GM18508 (cell line): Measurements from ENCODE around the gene ALCAM.

Experiments
- ATAC-seq: cut with Tn5 transposase; IDR thresholded peaks from one replicate; pipeline ENCODE4 v1.9.1; 2021; ENCODE audit warnings: moderate number of reproducible peaks; ENCODE audit not compliant: insufficient read depth, unreplicated experiment

Gene ALCAM

DNA sequence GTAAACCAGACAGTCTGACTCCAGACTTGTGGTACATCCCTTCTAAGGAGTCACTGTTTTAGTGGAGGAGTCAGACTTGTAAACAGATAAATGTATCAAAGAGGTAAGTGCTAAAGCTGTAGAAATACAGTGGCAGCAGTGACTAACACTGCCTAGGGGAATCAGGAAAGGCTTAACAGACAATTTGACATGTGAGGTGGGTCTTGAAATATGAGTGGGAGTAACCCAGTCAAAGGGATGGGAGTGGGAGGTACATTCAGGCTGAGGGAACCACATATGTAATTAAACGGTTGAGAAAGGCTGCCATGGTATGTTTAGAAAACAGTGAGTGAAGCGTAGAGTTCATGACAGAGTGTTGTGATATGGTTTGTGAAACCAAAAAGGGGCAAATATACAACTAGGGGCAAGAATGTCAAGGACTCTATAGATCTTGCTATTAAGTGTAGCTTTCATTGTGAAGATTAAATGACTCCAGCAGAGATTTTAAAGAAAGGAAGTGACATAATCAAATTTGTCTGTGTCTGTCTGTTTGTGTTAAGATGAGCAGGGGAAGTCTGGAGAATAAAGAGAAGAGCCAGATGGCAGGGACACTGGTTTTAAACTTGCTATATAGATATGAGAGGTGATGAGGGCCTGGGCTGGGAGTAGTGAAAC, 11.2 kb upstream of the ALCAM start:
- ATAC-seq = no peak

- ATAC-seq = no peak
Observed at GRCh38 chr3:105356396-105356795, 10.3 kb upstream of the ALCAM start.

DNA sequence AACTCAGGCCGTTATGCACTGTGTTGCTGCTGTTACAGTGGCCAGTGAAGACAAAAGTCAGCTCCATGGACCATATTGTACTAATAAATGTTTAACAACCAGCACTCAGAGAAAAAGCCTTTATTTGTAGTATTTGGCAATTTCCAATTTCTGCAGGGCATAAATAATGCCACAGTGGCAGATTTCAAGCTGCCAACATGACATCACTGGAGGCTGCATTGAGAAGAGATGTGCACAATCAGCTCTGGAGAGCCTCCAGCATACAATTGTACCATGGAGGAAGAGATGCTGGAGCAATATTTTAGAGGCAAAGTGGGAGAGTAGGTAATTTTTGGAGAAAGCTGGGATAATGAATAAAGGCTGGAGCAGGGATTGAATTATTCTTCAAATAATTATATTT, 9.7 kb upstream of the ALCAM start:
- no peak for ATAC-seq

- ATAC-seq = no peak
Observed at GRCh38 chr3:105359098-105359762, 7.5 kb upstream of the ALCAM start.

GRCh38 chr3:105360003-105360402, 6.7 kb upstream of the ALCAM start:
- ATAC-seq = no peak

- no peak for ATAC-seq
Observed at GRCh38 chr3:105362021-105362665, 4.6 kb upstream of the ALCAM start.

- ATAC-seq = no peak
Observed at GRCh38 chr3:105364128-105364527, 2.6 kb upstream of the ALCAM start.

DNA sequence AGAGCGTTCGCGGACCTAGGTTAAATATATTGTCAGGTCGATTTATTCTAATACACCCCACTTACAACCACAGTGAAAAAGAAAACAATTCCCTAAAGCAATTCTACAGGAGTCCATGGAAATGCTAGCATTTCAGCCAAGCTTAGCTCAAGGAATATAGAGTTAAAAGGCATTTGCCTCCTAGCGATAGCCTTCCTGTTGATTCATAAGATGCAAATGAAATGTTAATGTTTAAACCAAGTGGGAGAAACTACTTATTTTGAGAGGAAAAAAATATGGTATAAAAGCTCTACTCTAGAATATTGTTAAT, 1.7 kb upstream of the ALCAM start:
- ATAC-seq = no peak

GRCh38 chr3:105365391-105366325, 1.1 kb upstream of the ALCAM start:
- ATAC-seq = no peak

DNA sequence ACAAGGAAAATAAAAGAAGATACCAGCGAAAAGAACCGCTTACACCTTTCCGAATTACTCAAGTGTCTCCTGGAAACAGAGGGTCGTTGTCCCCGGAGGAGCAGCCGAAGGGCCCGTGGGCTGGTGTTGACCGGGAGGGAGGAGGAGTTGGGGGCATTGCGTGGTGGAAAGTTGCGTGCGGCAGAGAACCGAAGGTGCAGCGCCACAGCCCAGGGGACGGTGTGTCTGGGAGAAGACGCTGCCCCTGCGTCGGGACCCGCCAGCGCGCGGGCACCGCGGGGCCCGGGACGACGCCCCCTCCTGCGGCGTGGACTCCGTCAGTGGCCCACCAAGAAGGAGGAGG, 325 bp downstream of the ALCAM start:
- ATAC-seq = no peak

GRCh38 chr3:105367406-105368213, 901 bp downstream of the ALCAM start:
- peak; percentile 23 for ATAC-seq

- peak; percentile 19 for ATAC-seq
Observed at GRCh38 chr3:105368566-105369499, 2.1 kb downstream of the ALCAM start.

DNA sequence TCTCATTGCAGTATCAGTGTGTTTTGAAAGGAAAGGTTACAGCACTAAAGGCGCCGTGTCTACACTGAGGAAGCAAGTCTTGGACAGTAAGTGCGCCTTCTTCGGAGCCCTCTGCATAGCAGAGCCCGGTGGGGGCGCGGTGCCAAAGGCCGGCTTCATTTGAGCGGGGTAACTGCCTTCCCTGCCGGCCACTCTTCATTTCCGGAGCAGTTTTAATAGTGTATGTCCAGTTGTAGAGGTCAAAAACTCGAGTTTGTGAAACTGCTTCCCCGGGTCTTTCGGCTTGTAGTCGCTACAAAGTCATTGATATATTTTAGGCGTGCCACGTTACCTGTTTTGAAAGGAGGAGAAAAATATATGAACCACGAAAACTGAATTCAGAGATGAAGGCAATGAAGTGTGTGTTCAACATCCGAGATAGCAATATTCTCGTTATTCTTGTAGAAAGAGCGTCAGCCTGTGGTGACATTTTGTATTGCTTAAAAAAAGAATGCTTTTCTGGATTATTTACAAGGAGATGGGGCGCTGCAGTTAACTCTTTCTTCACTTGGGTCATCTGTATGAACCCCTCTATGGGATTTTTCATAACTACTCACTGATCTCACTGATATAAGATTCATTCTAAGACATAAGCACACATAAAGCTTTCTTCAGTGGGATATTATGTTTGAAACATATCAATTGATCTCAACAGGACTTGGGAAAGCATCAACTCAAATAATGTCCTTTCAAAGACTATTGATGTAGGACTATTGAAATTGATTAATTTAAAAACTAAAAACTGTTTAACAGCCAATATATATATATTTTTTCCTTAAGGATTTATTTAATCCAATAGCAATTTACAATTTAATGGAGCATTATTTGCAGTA, 3.0 kb downstream of the ALCAM start:
- peak; percentile 10 for ATAC-seq

DNA sequence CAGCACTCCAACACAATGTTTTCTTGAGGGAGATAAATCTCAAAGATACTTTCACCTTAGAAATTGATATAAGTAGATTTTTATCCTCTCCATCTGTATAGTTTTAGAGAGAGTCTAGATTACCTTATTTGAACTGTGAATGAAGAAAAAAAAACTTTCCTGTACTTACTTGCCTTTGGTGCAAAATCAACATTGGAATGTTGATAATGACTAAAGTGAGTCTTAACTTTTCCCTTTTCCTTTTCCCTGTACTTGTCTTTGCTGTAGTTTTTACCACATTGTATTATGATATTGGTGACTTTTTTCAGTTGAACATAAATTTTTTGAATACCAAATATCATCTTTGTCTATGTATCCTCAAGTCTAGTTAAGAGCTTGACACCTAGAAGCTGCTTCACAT, 6.7 kb downstream of the ALCAM start:
- ATAC-seq = no peak

DNA sequence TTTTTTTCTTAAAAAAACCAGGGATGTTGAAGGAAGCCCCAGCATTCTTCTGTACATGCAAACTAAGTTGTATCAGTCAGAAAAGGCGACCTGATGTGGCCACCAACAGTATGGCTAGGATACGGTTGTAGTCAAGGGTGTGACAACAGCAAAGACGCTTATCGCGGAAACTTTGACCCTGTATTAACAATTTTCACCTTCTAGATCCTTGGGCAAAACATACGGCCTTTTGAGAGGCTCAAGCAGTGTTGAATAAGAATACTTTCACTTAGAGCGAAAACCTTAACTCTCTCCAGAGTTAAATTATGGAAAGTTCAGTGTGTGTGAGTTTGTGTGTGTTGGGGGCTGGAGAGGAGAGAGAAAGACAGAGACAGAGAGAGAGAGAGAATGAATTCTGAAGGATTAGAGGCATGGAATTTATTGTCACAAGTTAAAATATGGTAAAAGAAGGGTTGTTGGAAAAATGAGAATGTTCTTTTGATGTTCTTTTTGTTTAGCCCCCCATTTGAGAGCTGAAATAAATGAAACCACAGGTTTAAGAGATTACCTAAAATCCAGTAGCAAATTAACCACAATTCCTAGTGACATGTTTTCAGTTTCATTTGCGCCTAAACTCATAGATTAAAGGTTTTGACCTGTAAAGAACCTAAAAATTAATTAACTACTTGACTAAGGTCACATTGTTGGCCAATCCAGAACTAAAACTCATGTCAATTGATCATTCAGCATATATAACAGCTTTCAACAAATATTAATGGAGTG, 9.2 kb downstream of the ALCAM start:
- no peak for ATAC-seq

DNA sequence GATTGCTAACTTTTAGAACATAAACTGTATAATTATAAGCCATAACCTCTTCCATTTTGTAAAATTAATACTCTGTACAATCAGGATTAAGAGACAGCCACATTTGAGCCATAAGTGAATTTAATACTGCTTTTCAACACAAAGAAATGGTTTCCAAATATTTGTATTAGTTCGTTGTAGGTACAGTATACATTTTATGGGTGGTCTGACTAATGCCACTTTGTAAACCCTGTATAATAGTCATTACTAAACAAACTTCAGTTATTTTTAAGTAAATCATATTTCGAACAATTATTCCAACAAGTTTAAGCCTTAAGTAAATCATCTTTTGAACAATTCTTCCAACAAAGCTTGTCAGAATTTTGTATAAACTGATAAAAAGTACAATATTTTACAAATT, 11.0 kb downstream of the ALCAM start:
- ATAC-seq = no peak

DNA sequence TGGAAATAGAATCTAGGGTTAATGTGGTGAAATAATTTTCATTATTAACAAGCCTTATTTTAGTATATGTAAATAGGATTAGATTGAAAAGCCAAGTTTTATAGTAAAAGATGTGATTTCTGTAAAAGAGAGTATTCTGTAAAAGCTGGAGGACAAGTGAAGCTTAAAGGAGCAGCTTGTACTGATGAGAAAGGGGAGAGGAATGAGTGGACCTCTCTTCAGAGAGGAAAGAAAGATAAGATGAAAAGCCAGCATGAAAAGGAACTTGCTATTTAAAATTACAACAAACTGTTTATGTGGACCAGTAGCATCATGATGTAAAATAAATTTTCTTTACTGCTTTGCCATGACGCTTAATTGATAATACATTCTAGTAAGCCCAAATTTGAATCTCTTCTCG, 18.5 kb downstream of the ALCAM start:
- ATAC-seq = no peak
